Upper lobe of left lung (tissue), 4 donors: ENCODE data around the gene CCL1.

ENCODE experiments used
- EP300 ChIP-seq, 4 donors: sonication (generic); formaldehyde crosslinking; IDR thresholded peaks; one replicate each; pipeline ENCODE4 v1.5.1; 2017; ENCODE audit warnings: antibody characterized with exemption in 4 of 4, control low read depth in 2 of 4
- POLR2A ChIP-seq, 4 donors: fragments of 450-650 bp; IDR thresholded peaks; one replicate each; pipeline ENCODE4 v1.5.1; 2016 to 2017; ENCODE audit warnings: antibody characterized with exemption in 4 of 4, mild to moderate bottlenecking in 2 of 4
- POLR2AphosphoS5 ChIP-seq, 2 donors: sonication (generic); formaldehyde crosslinking; IDR thresholded peaks; one replicate each; pipeline ENCODE4 v1.5.1; 2017; ENCODE audit warnings: antibody characterized with exemption in 2 of 2
- TF ChIP-seq, protein P1 (sequence below), 6 experiments: fragments of 450-650 bp in 4 of 6; fragments of 200-600 bp in 2 of 6; sonication (generic) in 2 of 6; IDR thresholded peaks; one replicate each; pipeline ENCODE4 v1.5.1; 2016 to 2019; ENCODE audit warnings: antibody characterized with exemption in 6 of 6

DNA sequence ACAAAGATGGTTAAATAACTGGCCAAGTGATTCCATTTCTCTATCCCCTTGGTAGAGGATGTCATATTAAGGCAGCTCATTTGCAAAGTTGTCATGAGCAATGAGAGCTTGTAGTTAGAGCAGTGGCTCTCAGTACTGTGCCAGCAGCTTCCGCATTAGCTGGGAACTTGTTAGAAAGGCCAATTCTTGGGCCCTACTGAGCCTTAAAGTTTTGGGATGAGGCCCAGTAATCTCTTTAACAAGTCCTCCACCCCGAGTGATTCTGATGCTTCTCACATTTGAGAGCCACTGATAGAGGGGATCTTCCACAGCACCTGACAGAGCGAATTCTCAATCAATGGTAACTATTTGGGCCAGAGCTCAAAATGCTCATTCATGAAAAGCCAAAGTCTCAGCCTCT, 20.2 kb upstream of the CCL1 start:
- TF ChIP-seq, protein P1, sequence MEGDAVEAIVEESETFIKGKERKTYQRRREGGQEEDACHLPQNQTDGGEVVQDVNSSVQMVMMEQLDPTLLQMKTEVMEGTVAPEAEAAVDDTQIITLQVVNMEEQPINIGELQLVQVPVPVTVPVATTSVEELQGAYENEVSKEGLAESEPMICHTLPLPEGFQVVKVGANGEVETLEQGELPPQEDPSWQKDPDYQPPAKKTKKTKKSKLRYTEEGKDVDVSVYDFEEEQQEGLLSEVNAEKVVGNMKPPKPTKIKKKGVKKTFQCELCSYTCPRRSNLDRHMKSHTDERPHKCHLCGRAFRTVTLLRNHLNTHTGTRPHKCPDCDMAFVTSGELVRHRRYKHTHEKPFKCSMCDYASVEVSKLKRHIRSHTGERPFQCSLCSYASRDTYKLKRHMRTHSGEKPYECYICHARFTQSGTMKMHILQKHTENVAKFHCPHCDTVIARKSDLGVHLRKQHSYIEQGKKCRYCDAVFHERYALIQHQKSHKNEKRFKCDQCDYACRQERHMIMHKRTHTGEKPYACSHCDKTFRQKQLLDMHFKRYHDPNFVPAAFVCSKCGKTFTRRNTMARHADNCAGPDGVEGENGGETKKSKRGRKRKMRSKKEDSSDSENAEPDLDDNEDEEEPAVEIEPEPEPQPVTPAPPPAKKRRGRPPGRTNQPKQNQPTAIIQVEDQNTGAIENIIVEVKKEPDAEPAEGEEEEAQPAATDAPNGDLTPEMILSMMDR (IDR thresholded peaks at IDR 0.05) = no peak
- no peak for TF ChIP-seq POLR2AphosphoS5 (IDR thresholded peaks at IDR 0.05)
- no peak for TF ChIP-seq EP300 (IDR thresholded peaks at IDR 0.05)
- no peak for TF ChIP-seq POLR2A (IDR thresholded peaks at IDR 0.05)
